ENCODE results near the gene MIPOL1.
"Not testable (repeated sequence)": the region's sequence is repeated elsewhere in the genome, so short reads cannot be mapped to it uniquely, and the experiment has no call there.

Gene MIPOL1

GRCh38 chr14:37447883-37448391 is 250.2 kb downstream of the MIPOL1 start:
- Histone ChIP-seq H3K79me2 (ENCODE audit: control insufficient read depth, insufficient read depth, low read length, unreplicated experiment) (no peaks in the 10 kb centered on the region), H2AFZ (ENCODE audit: low read length, unreplicated experiment) (no peak overlapping the region), H3K4me1 (ENCODE audit: control insufficient read depth, insufficient read depth, low read length, unreplicated experiment) (no peaks in the 10 kb centered on the region), H3K4me3 (ENCODE audit: low read depth, low read length) (no peak overlapping the region), H3K36me3 (ENCODE audit: insufficient read depth, low read length) (no peaks in the 10 kb centered on the region), H3K27ac (ENCODE audit: low read depth, low read length) (no peak overlapping the region), H3K27me3 (ENCODE audit: insufficient read depth, low read length) (no peaks in the 10 kb centered on the region)

GRCh38 chr14:37452323-37452722 is 254.6 kb downstream of the MIPOL1 start:
- Histone ChIP-seq H3K4me1 (ENCODE audit: control insufficient read depth, insufficient read depth, low read length, unreplicated experiment) (no peaks in the 10 kb centered on the region), H3K79me2 (ENCODE audit: control insufficient read depth, insufficient read depth, low read length, unreplicated experiment) (no peaks in the 10 kb centered on the region), H3K36me3 (ENCODE audit: insufficient read depth, low read length) (no peaks in the 10 kb centered on the region), H3K4me3 (ENCODE audit: low read depth, low read length) (no peak overlapping the region), H3K27ac (ENCODE audit: low read depth, low read length) (no peak overlapping the region), H2AFZ (ENCODE audit: low read length, unreplicated experiment) (no peak overlapping the region), H3K27me3 (ENCODE audit: insufficient read depth, low read length) (no peaks in the 10 kb centered on the region)

GRCh38 chr14:37453985-37454384 is 256.2 kb downstream of the MIPOL1 start:
- Histone ChIP-seq H3K36me3 (ENCODE audit: insufficient read depth, low read length) (no peaks in the 10 kb centered on the region), H3K4me1 (ENCODE audit: control insufficient read depth, insufficient read depth, low read length, unreplicated experiment) (no peaks in the 10 kb centered on the region), H3K27me3 (ENCODE audit: insufficient read depth, low read length) (no peaks in the 10 kb centered on the region), H3K4me3 (ENCODE audit: low read depth, low read length) (no peak overlapping the region), H3K27ac (ENCODE audit: low read depth, low read length) (no peak overlapping the region), H2AFZ (ENCODE audit: low read length, unreplicated experiment) (no peak overlapping the region), H3K79me2 (ENCODE audit: control insufficient read depth, insufficient read depth, low read length, unreplicated experiment) (no peaks in the 10 kb centered on the region)

GRCh38 chr14:37457334-37457733 is 259.6 kb downstream of the MIPOL1 start:
- Histone ChIP-seq H3K27ac (ENCODE audit: low read depth, low read length) (no peak overlapping the region), H3K36me3 (ENCODE audit: insufficient read depth, low read length) (no peaks in the 10 kb centered on the region), H3K4me1 (ENCODE audit: control insufficient read depth, insufficient read depth, low read length, unreplicated experiment) (no peaks in the 10 kb centered on the region), H3K4me3 (ENCODE audit: low read depth, low read length) (no peak overlapping the region), H2AFZ (ENCODE audit: low read length, unreplicated experiment) (no peak overlapping the region), H3K27me3 (ENCODE audit: insufficient read depth, low read length) (no peaks in the 10 kb centered on the region), H3K79me2 (ENCODE audit: control insufficient read depth, insufficient read depth, low read length, unreplicated experiment) (no peaks in the 10 kb centered on the region)

- H3K4me3 ChIP-seq (ENCODE audit: low read depth, low read length); H3K79me2 ChIP-seq (ENCODE audit: control insufficient read depth, insufficient read depth, low read length, unreplicated experiment): not testable (repeated sequence)
These were observed 264.7 kb downstream of the MIPOL1 start for GRCh38 chr14:37462426-37462825.

GRCh38 chr14:37464192-37464858 is 266.6 kb downstream of the MIPOL1 start:
- Histone ChIP-seq H3K4me3 (ENCODE audit: low read depth, low read length) (no peak overlapping the region), H3K4me1 (ENCODE audit: control insufficient read depth, insufficient read depth, low read length, unreplicated experiment) (no peaks in the 10 kb centered on the region), H3K27ac (ENCODE audit: low read depth, low read length) (no peak overlapping the region), H2AFZ (ENCODE audit: low read length, unreplicated experiment) (no peak overlapping the region), H3K27me3 (ENCODE audit: insufficient read depth, low read length) (no peaks in the 10 kb centered on the region), H3K36me3 (ENCODE audit: insufficient read depth, low read length) (no peaks in the 10 kb centered on the region), H3K79me2 (ENCODE audit: control insufficient read depth, insufficient read depth, low read length, unreplicated experiment) (no peaks in the 10 kb centered on the region)

More at GRCh38 chr14:37462426-37462825, 264.7 kb downstream of the MIPOL1 start:
- H3K4me1 ChIP-seq (ENCODE audit: control insufficient read depth, insufficient read depth, low read length, unreplicated experiment); H3K27me3 ChIP-seq (ENCODE audit: insufficient read depth, low read length); H3K27ac ChIP-seq (ENCODE audit: low read depth, low read length); H2AFZ ChIP-seq (ENCODE audit: low read length, unreplicated experiment); H3K36me3 ChIP-seq (ENCODE audit: insufficient read depth, low read length): not testable (repeated sequence)

GRCh38 chr14:37466003-37466622 is 268.4 kb downstream of the MIPOL1 start:
- Histone ChIP-seq H3K79me2 (ENCODE audit: control insufficient read depth, insufficient read depth, low read length, unreplicated experiment) (no peaks in the 10 kb centered on the region), H3K27me3 (ENCODE audit: insufficient read depth, low read length) (no peaks in the 10 kb centered on the region), H3K4me3 (ENCODE audit: low read depth, low read length) (no peak overlapping the region), H3K4me1 (ENCODE audit: control insufficient read depth, insufficient read depth, low read length, unreplicated experiment) (no peaks in the 10 kb centered on the region), H2AFZ (ENCODE audit: low read length, unreplicated experiment) (no peak overlapping the region), H3K27ac (ENCODE audit: low read depth, low read length) (no peak overlapping the region), H3K36me3 (ENCODE audit: insufficient read depth, low read length) (no peaks in the 10 kb centered on the region)

- Histone ChIP-seq H2AFZ (ENCODE audit: low read length, unreplicated experiment) (no peak overlapping the region), H3K79me2 (ENCODE audit: control insufficient read depth, insufficient read depth, low read length, unreplicated experiment) (no peaks in the 10 kb centered on the region), H3K4me1 (ENCODE audit: control insufficient read depth, insufficient read depth, low read length, unreplicated experiment) (no peaks in the 10 kb centered on the region), H3K27me3 (ENCODE audit: insufficient read depth, low read length) (no peaks in the 10 kb centered on the region), H3K4me3 (ENCODE audit: low read depth, low read length) (no peak overlapping the region), H3K27ac (ENCODE audit: low read depth, low read length) (no peak overlapping the region), H3K36me3 (ENCODE audit: insufficient read depth, low read length) (no peaks in the 10 kb centered on the region)
These were observed 268.9 kb downstream of the MIPOL1 start for GRCh38 chr14:37466623-37467088.

- no peak overlapping the region for H3K4me3 ChIP-seq (ENCODE audit: low read depth, low read length)
- H2AFZ ChIP-seq (ENCODE audit: low read length, unreplicated experiment): no peak overlapping the region
- no peaks in the 10 kb centered on the region for H3K79me2 ChIP-seq (ENCODE audit: control insufficient read depth, insufficient read depth, low read length, unreplicated experiment)
- H3K36me3 ChIP-seq (ENCODE audit: insufficient read depth, low read length): no peaks in the 10 kb centered on the region
- no peak overlapping the region for H3K27ac ChIP-seq (ENCODE audit: low read depth, low read length)
- no peaks in the 10 kb centered on the region for H3K27me3 ChIP-seq (ENCODE audit: insufficient read depth, low read length)
- H3K4me1 ChIP-seq (ENCODE audit: control insufficient read depth, insufficient read depth, low read length, unreplicated experiment): no peaks in the 10 kb centered on the region
These were observed 271.9 kb downstream of the MIPOL1 start for GRCh38 chr14:37469650-37470049.

- Histone ChIP-seq H3K79me2 (ENCODE audit: control insufficient read depth, insufficient read depth, low read length, unreplicated experiment) (no peaks in the 10 kb centered on the region), H3K36me3 (ENCODE audit: insufficient read depth, low read length) (no peaks in the 10 kb centered on the region), H2AFZ (ENCODE audit: low read length, unreplicated experiment) (no peak overlapping the region), H3K27me3 (ENCODE audit: insufficient read depth, low read length) (no peaks in the 10 kb centered on the region), H3K4me1 (ENCODE audit: control insufficient read depth, insufficient read depth, low read length, unreplicated experiment) (no peaks in the 10 kb centered on the region), H3K4me3 (ENCODE audit: low read depth, low read length) (no peak overlapping the region), H3K27ac (ENCODE audit: low read depth, low read length) (no peak overlapping the region)
These were observed 272.5 kb downstream of the MIPOL1 start for GRCh38 chr14:37470251-37470650.

GRCh38 chr14:37472906-37473305 is 275.2 kb downstream of the MIPOL1 start:
- H3K79me2 ChIP-seq (ENCODE audit: control insufficient read depth, insufficient read depth, low read length, unreplicated experiment): no peaks in the 10 kb centered on the region
- no peak overlapping the region for H3K27ac ChIP-seq (ENCODE audit: low read depth, low read length)

More at GRCh38 chr14:37472906-37473305, 275.2 kb downstream of the MIPOL1 start:
- H3K36me3 ChIP-seq (ENCODE audit: insufficient read depth, low read length): no peaks in the 10 kb centered on the region
- no peak overlapping the region for H3K4me3 ChIP-seq (ENCODE audit: low read depth, low read length)
- H3K4me1 ChIP-seq (ENCODE audit: control insufficient read depth, insufficient read depth, low read length, unreplicated experiment): no peaks in the 10 kb centered on the region
- H2AFZ ChIP-seq (ENCODE audit: low read length, unreplicated experiment): no peak overlapping the region
- H3K27me3 ChIP-seq (ENCODE audit: insufficient read depth, low read length): no peaks in the 10 kb centered on the region

All from ACC112 (cell line).